Neural cell (in vitro differentiated cells): ENCODE data around the gene MCC. TPM values are rescaled to one million over a fixed set of nuclear protein-coding genes. Genes with fewer than 3 reads are reported as not detected.

Source experiments
- H2AFZ ChIP-seq: fragments of 200-600, 300-800 bp; sonication (generic), shearing (Covaris generic); 2 replicates; pipeline ENCODE4 v1.6.0; 2014; ENCODE audit warnings: low read depth, mild to moderate bottlenecking, antibody characterized with exemption, low read length, moderate library complexity
- H3F3A ChIP-seq: fragments of 200-600 bp; shearing (Covaris generic); 2 replicates; pipeline ENCODE4 v1.6.1; 2016; ENCODE audit warnings: mild to moderate bottlenecking, moderate library complexity, mixed read lengths, antibody characterized with exemption, low read length; ENCODE audit not compliant: insufficient read depth, poor library complexity, severe bottlenecking
- H3K27ac ChIP-seq: fragments of 200-600, 300-800 bp; sonication (generic), shearing (Covaris generic); 2 replicates; pipeline ENCODE4 v1.5.1; 2014; ENCODE audit warnings: mild to moderate bottlenecking, low read length, moderate library complexity
- H3K27me3 ChIP-seq: fragments of 300-800, 200-600 bp; sonication (generic), shearing (Covaris generic); 2 replicates; pipeline ENCODE4 v1.6.0; 2014; ENCODE audit warnings: mild to moderate bottlenecking, low read depth, low read length, moderate library complexity; ENCODE audit not compliant: insufficient read depth
- H3K36me3 ChIP-seq: fragments of 300-800, 200-600 bp; sonication (generic), shearing (Covaris generic); 2 replicates; pipeline ENCODE4 v1.5.1; 2014; ENCODE audit warnings: mild to moderate bottlenecking, antibody characterized with exemption, low read length, moderate library complexity; ENCODE audit not compliant: insufficient read depth
- H3K4me2 ChIP-seq: fragments of 300-800, 200-600 bp; sonication (generic), shearing (Covaris generic); 2 replicates; pipeline ENCODE4 v1.6.0; 2014; ENCODE audit warnings: mild to moderate bottlenecking, low read length
- H3K4me3 ChIP-seq: fragments of 300-800, 200-600 bp; sonication (generic), shearing (Covaris generic); 2 replicates; pipeline ENCODE4 v1.5.1; 2014; ENCODE audit warnings: mild to moderate bottlenecking, low read length, moderate library complexity
- H3K79me2 ChIP-seq: fragments of 200-600 bp; shearing (Covaris generic); replicated peaks from 2 replicates; pipeline ENCODE4 v1.6.0; 2014; ENCODE audit warnings: mild to moderate bottlenecking, low read length, moderate library complexity; ENCODE audit not compliant: insufficient read depth
- H3K9ac ChIP-seq: fragments of 300-800, 200-600 bp; sonication (generic), shearing (Covaris generic); 2 replicates; pipeline ENCODE4 v1.6.1; 2016; ENCODE audit warnings: mild to moderate bottlenecking, low read length, mixed read lengths
- H3K9me2 ChIP-seq: fragments of 200-600 bp; shearing (Covaris generic); 2 replicates; pipeline ENCODE4 v1.6.1; 2016; ENCODE audit warnings: mild to moderate bottlenecking, low read length, mixed read lengths; ENCODE audit not compliant: insufficient read depth
- H3K9me3 ChIP-seq: fragments of 200-600, 300-800 bp; sonication (generic), shearing (Covaris generic); 2 replicates; pipeline ENCODE4 v1.6.1; 2016; ENCODE audit warnings: mild to moderate bottlenecking, mixed run types, low read length, moderate library complexity, mixed read lengths
- H4K20me1 ChIP-seq: fragments of 200-600 bp; shearing (Covaris generic); 2 replicates; pipeline ENCODE4 v1.6.1; 2016; ENCODE audit warnings: mild to moderate bottlenecking, mixed run types; ENCODE audit not compliant: insufficient read depth
- CTCF ChIP-seq: fragments of 450-650 bp; IDR thresholded peaks from 2 replicates; pipeline ENCODE4 v1.5.1; 2014; ENCODE audit warnings: antibody characterized with exemption, mild to moderate bottlenecking, moderate library complexity; ENCODE audit not compliant: poor library complexity, severe bottlenecking
- EP300 ChIP-seq: fragments of 450-650 bp; conservative IDR thresholded peaks from 2 replicates; pipeline ENCODE4 v1.6.1; 2014; ENCODE audit warnings: antibody characterized with exemption, mild to moderate bottlenecking, moderate library complexity; ENCODE audit not compliant: poor library complexity, severe bottlenecking
- EZH2 ChIP-seq: fragments of 200-600, 300-800 bp; shearing (Covaris generic), sonication (generic); IDR thresholded peaks from 2 replicates; pipeline ENCODE4 v1.6.1; 2014; ENCODE audit warnings: antibody characterized with exemption, low read length, borderline replicate concordance, mild to moderate bottlenecking; ENCODE audit not compliant: insufficient read depth, poor library complexity, severe bottlenecking
- MXI1 ChIP-seq: fragments of 450-650 bp; conservative IDR thresholded peaks from 2 replicates; pipeline ENCODE4 v1.6.1; 2014; ENCODE audit warnings: antibody characterized with exemption, mild to moderate bottlenecking; ENCODE audit not compliant: poor library complexity, severe bottlenecking
- POLR2AphosphoS5 ChIP-seq: IDR thresholded peaks from 2 replicates; pipeline ENCODE4 v1.6.1; 2012
- RAD21 ChIP-seq: fragments of 450-650 bp; conservative IDR thresholded peaks from 2 replicates; pipeline ENCODE4 v1.6.1; 2014; ENCODE audit warnings: antibody characterized with exemption, mild to moderate bottlenecking, moderate library complexity
- REST ChIP-seq: IDR thresholded peaks from 2 replicates; pipeline ENCODE4 v1.6.1; 2012; ENCODE audit warnings: borderline replicate concordance
- SMC3 ChIP-seq: fragments of 450-650 bp; conservative IDR thresholded peaks from 2 replicates; pipeline ENCODE4 v1.6.1; 2014; ENCODE audit warnings: antibody characterized with exemption, mild to moderate bottlenecking, moderate library complexity; ENCODE audit not compliant: poor library complexity
- TAF1 ChIP-seq: IDR thresholded peaks from 2 replicates; pipeline ENCODE4 v1.6.1; 2012; ENCODE audit warnings: low read depth
- polyA plus RNA-seq: library from polyadenylated mRNA; depleted of rRNA; stranded (reverse); fragments of >200 nt; gene quantifications from 2 replicates; pipeline ENCODE4 v1.2.3, GENCODE V29; 2014

The MCC gene
- polyA plus RNA-seq, 1 donor from 2014 or later = 2.2 TPM

GRCh38 chr5:113058706-113059226 lies 429.5 kb downstream of the MCC start:
- Histone ChIP-seq H3K9me3 (no peaks in the 10 kb centered on the region), H3K27ac (peak overlapping the region; percentile 96), H3K36me3 (no peaks in the 10 kb centered on the region), H4K20me1 (no peaks in the 10 kb centered on the region), H3K27me3 (no peaks in the 10 kb centered on the region), H3K9me2 (no peaks in the 10 kb centered on the region), H3K9ac (peak overlapping the region; percentile 73), H3K79me2 (no peaks in the 10 kb centered on the region), H3K4me3 (peak overlapping the region; percentile 29), H3K4me2 (peak overlapping the region; percentile 56), H2AFZ (peak overlapping the region; percentile 59), H3F3A (no peaks in the 10 kb centered on the region)
- no peak for TF ChIP-seq TAF1
- TF ChIP-seq EP300 = no peak
- TF ChIP-seq SMC3 = no peak

- H2AFZ ChIP-seq = no peak overlapping the region
- peak overlapping the region; percentile 96 for H3K27ac ChIP-seq
- TF ChIP-seq SMC3 (no peak), RAD21 (no peak), MXI1 (no peak), REST (no peak), EZH2 (no peak), TAF1 (no peak), EP300 (no peak), POLR2AphosphoS5 (no peak), CTCF (no peak)
- no peak overlapping the region for H3K4me2 ChIP-seq
- H3K4me3 ChIP-seq = peak overlapping the region; percentile 29
- peak overlapping the region; percentile 73 for H3K9ac ChIP-seq
- H3K9me3 ChIP-seq = no peaks in the 10 kb centered on the region
- no peaks in the 10 kb centered on the region for H3K36me3 ChIP-seq
- H3K9me2 ChIP-seq = no peaks in the 10 kb centered on the region
- no peaks in the 10 kb centered on the region for H3K27me3 ChIP-seq
- H3F3A ChIP-seq = no peaks in the 10 kb centered on the region
- no peaks in the 10 kb centered on the region for H4K20me1 ChIP-seq
- H3K79me2 ChIP-seq = no peaks in the 10 kb centered on the region
Observed at GRCh38 chr5:113058269-113058668, 430.0 kb downstream of the MCC start.
